Naive B cell (primary cell): ENCODE results near the gene PGM3. TPM values are rescaled to one million over a fixed set of nuclear protein-coding genes. Genes with fewer than 3 reads are reported as not detected.

Experiments used
- ATAC-seq, 2 donors: fragments of 150-1000 bp; cut with Tn5 transposase; 2 replicates each; pipeline ENCODE4 v1.10.0; 2021; ENCODE audit warnings: low read depth in 2 of 2, mild to moderate bottlenecking in 2 of 2, moderate library complexity in 2 of 2
- DNase-seq: peaks from one replicate; pipeline ENCODE4 v3.0.0; 2022
- H3K27ac Mint-ChIP-seq, 6 donors: one replicate each; pipeline ENCODE4 v1.8.0; 2020 to 2022; ENCODE audit warnings: mild to moderate bottlenecking in 6 of 6, mixed read lengths in 6 of 6, moderate library complexity in 5 of 6, inconsistent platforms in 2 of 6
- H3K27me3 Mint-ChIP-seq, 3 donors: one replicate each; pipeline ENCODE4 v1.8.0; 2021 to 2022; ENCODE audit warnings: mixed read lengths in 3 of 3, mild to moderate bottlenecking in 1 of 3
- H3K36me3 Mint-ChIP-seq, 2 donors: one replicate each; pipeline ENCODE4 v1.8.0; 2020 to 2022; ENCODE audit warnings: mixed read lengths in 2 of 2, inconsistent platforms in 1 of 2, mild to moderate bottlenecking in 1 of 2
- H3K4me1 Mint-ChIP-seq, 3 donors: one replicate each; pipeline ENCODE4 v1.8.0; 2020 to 2022; ENCODE audit warnings: mixed read lengths in 3 of 3, inconsistent platforms in 1 of 3, mild to moderate bottlenecking in 1 of 3, moderate library complexity in 1 of 3
- H3K4me3 Mint-ChIP-seq, 8 donors: one replicate each; pipeline ENCODE4 v1.8.0; 2020 to 2022; ENCODE audit warnings: mild to moderate bottlenecking in 8 of 8, mixed read lengths in 8 of 8, moderate library complexity in 8 of 8, inconsistent platforms in 2 of 8
- H3K9me3 Mint-ChIP-seq, 7 donors: one replicate each; pipeline ENCODE4 v1.8.0; 2020 to 2022; ENCODE audit warnings: mixed read lengths in 7 of 7, mild to moderate bottlenecking in 5 of 7, inconsistent platforms in 2 of 7, moderate library complexity in 1 of 7
- polyA plus RNA-seq, 6 donors: library from polyadenylated mRNA; unstranded; fragments of 300-500 nt; fragmentation: Illumina TruSeq; gene quantifications; one replicate each; pipeline ENCODE4 v1.2.3, GENCODE V29; 2021; ENCODE audit warnings: low read depth in 6 of 6

Gene PGM3
- polyA plus RNA-seq, 6 donors from 2014 or later: 8.0 to 12.6 (median 9.7) TPM

DNA sequence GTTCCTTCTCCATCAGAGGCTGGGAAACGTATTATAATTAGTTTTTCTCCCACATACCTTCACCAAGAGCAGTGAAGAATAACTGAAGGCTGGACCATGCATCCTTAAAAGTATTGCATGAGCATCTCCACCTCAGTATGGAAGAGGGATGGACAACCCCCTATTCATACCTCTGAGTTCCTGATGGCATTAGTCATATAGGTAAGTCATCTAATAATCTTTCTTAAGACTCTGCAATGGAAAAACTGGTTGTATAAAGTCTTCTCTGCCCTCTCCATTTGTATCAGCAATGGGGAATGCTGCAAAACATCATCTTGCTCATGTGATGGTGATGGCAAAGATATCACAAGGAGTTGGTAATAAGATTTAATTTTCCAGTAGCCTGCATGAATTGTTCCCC, 24.5 kb downstream of the PGM3 start:
- H3K4me1 Mint-ChIP-seq: no peaks in the 10 kb centered on the region
- DNase-seq (no peak), ATAC-seq (no peak)
- no peak overlapping the region for H3K4me3 Mint-ChIP-seq
- H3K27ac Mint-ChIP-seq: peak overlapping the region in 1 of 6 donors; percentile 56
- no peaks in the 10 kb centered on the region for H3K9me3 Mint-ChIP-seq
- no peaks in the 10 kb centered on the region for H3K27me3 Mint-ChIP-seq
- peaks cover 15 to 25% of the 10 kb centered on the region in 2 donors for H3K36me3 Mint-ChIP-seq

DNA sequence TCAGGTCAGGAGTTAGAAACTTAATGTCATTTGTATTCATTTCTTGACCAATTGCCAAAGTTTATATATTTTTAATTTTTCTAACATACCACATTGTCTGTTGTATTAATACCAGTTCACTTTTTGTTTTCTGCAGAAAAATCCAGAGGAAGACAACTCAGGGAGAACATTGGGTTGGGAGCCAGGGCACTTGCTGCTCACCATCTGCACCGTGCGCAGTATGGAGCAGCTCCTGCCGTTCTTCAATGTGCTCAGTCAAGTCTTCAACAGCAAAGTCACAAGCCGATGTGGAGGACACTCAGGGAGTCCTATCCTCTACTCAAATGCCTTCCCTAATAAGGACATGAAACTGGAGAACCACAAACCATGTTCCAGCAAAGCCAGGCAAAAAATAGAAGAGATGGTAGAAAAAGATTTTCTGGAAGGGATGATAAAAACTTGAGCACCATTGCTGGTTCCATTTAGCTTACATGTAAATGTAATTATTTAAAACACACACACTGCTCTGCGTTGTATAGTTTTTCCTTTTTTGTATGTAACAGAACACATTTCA, 25.3 kb downstream of the PGM3 start:
- DNase-seq (no peak), ATAC-seq (no peak)
- H3K4me1 Mint-ChIP-seq: no peaks in the 10 kb centered on the region
- H3K9me3 Mint-ChIP-seq: no peaks in the 10 kb centered on the region
- no peaks in the 10 kb centered on the region for H3K27me3 Mint-ChIP-seq
- peak overlapping the region in 1 of 6 donors; percentile 56 for H3K27ac Mint-ChIP-seq
- H3K4me3 Mint-ChIP-seq: no peak overlapping the region
- peaks cover 15 to 21% of the 10 kb centered on the region in 2 donors for H3K36me3 Mint-ChIP-seq

DNA sequence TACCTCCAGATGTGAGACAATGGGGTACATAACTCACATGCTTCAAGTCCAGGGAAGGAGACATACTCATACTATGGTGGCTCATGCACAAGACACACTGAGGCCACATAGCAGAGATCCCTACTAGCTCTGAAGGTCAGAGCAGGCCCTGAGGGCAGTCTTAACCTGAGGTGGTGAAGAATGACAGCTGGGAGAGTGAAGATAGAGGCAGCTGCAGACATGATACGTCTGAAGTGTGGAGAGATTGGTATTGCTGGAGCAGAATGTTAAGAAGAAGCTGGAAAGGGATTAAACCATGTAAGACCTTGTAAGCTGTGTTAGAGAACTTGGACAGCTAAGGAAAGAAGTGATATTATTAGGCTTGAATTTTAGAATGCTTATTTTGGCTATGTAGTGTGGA, 32.9 kb downstream of the PGM3 start:
- DNase-seq: no peak
- peak overlapping the region in 3 of 6 donors; percentile 46 to 53 (median 51) for H3K27ac Mint-ChIP-seq

DNA sequence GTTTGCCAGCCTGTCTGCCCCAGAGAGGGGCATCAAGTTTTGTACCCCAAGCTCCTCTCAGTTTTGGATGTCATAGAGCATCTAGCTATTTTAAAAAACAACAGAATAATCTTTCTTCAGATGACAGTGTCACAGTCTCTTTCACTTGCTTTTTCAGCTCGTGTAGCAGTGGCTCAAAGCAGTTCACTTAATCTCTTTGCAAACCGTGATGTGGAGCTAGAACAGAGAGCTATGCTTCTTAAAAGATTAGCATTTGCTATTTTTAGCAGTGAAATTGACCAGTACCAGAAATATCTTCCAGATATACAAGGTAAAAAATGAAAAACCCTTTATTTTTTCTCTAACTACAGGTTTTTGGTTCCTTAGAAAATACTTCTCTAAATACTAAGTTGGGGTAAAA, 37.3 kb downstream of the PGM3 start:
- H3K36me3 Mint-ChIP-seq: peaks cover 16 to 29% of the 10 kb centered on the region in 2 donors
- no peaks in the 10 kb centered on the region for H3K4me1 Mint-ChIP-seq
- DNase-seq: no peak
- peak overlapping the region in 1 of 6 donors; percentile 4 for H3K27ac Mint-ChIP-seq
- no peak for ATAC-seq
- no peaks in the 10 kb centered on the region for H3K27me3 Mint-ChIP-seq
- no peak overlapping the region for H3K4me3 Mint-ChIP-seq
- H3K9me3 Mint-ChIP-seq: no peaks in the 10 kb centered on the region

More for the DNA sequence above, 32.9 kb downstream of the PGM3 start:
- H3K27me3 Mint-ChIP-seq: no peaks in the 10 kb centered on the region
- H3K4me3 Mint-ChIP-seq: no peak overlapping the region
- H3K36me3 Mint-ChIP-seq: peaks cover 16 to 35% of the 10 kb centered on the region in 2 donors
- no peaks in the 10 kb centered on the region for H3K9me3 Mint-ChIP-seq
- ATAC-seq: no peak
- no peaks in the 10 kb centered on the region for H3K4me1 Mint-ChIP-seq

DNA sequence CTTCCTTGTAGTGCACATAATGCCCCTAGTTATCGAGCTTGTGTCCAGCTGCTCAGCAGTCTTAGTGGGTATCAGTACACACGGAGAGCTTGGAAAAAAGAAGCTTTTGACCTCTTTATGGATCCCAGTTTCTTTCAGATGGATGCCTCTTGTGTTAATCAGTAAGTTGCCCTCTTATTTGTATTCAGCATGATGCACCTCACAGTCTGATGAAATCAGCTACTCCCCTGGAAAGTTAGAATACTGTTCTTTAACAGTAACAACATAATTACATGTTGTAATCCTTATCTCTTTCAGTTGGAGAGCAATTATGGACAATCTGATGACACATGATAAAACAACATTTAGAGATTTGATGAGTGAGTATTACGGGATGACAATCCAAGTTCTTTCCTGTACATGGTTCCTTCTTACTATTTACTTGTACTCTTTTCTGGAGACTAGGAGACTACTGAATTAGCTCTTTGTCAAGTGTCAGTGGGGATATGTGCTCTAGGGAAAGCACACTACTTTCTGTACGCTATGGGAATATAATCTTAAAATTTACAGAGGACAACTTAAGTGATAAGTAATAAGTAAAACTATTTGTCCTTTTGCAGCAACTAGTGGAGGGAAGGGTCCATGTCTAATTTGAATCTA, 39.1 kb downstream of the PGM3 start:
- Mint-ChIP-seq H3K9me3 (no peaks in the 10 kb centered on the region), H3K27ac (no peak overlapping the region), H3K36me3 (peaks cover 7 to 17% of the 10 kb centered on the region in 2 donors), H3K4me1 (no peaks in the 10 kb centered on the region), H3K4me3 (no peak overlapping the region), H3K27me3 (no peaks in the 10 kb centered on the region)
- ATAC-seq (no peak), DNase-seq (no peak)

DNA sequence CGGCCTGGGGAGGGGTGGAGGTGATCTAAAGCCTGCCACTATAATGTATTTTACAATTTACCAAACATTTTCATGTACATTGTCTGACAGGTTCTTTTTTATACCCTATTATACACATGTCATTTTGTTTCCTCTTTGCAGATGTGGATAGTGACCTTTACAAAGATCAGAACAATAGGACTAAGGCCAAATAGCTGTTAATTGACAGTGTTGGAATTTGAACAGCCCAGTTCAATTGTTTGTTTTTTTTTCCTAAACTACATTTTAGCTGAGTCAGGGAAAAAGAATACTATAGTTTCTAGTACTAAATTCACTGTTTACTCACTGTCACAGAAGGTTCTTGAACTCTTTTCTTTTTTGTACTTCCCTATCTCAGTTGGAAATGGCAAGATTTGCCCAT, 40.2 kb downstream of the PGM3 start:
- no peak overlapping the region for H3K27ac Mint-ChIP-seq

DNA sequence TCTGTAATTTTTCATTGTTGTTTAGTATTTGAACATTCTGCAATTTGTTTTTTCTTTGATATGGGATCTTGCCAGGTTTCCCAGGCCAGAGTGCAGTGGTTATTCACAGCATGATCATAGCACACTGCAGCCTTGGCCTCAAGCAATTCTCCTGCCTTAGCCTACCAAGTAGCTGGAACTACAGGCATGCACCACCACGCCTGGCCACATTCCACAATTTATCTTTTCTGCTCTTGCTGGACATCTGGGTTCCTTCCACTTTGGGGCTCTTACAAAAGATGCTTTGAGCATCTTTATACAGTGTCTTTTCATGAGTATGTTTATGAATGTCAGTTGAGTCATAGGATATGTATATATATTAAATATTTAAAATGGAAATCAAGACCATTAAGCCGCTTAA, 42.0 kb downstream of the PGM3 start:
- Mint-ChIP-seq H3K36me3 (peaks cover 13 to 15% of the 10 kb centered on the region in 2 donors), H3K4me3 (no peak overlapping the region), H3K9me3 (no peaks in the 10 kb centered on the region), H3K27me3 (no peaks in the 10 kb centered on the region), H3K4me1 (no peaks in the 10 kb centered on the region), H3K27ac (no peak overlapping the region)
- DNase-seq (no peak), ATAC-seq (no peak)

More for the DNA sequence above, 40.2 kb downstream of the PGM3 start:
- Mint-ChIP-seq H3K27me3 (no peaks in the 10 kb centered on the region), H3K9me3 (no peaks in the 10 kb centered on the region), H3K4me3 (no peak overlapping the region), H3K4me1 (no peaks in the 10 kb centered on the region), H3K36me3 (peaks cover 13 to 16% of the 10 kb centered on the region in 2 donors)
- DNase-seq: no peak
- no peak for ATAC-seq

DNA sequence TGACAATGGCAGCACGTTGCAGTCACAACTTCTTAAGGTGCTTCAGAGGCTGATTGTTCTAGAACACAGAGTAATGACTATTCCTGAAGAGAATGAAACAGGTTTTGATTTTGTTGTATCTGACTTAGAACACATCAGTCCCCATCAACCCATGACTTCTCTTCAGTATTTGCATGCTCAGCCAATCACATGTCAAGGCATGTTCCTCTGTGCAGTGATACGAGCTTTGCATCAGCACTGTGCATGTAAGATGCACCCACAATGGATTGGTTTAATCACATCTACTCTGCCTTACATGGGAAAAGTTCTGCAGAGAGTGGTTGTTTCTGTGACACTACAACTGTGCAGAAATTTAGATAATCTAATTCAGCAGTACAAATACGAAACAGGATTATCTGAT, 54.3 kb downstream of the PGM3 start:
- Mint-ChIP-seq H3K9me3 (no peaks in the 10 kb centered on the region), H3K36me3 (peaks cover 19 to 25% of the 10 kb centered on the region in 2 donors), H3K4me1 (no peaks in the 10 kb centered on the region), H3K4me3 (no peak overlapping the region), H3K27ac (no peak overlapping the region), H3K27me3 (no peaks in the 10 kb centered on the region)
- ATAC-seq (no peak), DNase-seq (no peak)

DNA sequence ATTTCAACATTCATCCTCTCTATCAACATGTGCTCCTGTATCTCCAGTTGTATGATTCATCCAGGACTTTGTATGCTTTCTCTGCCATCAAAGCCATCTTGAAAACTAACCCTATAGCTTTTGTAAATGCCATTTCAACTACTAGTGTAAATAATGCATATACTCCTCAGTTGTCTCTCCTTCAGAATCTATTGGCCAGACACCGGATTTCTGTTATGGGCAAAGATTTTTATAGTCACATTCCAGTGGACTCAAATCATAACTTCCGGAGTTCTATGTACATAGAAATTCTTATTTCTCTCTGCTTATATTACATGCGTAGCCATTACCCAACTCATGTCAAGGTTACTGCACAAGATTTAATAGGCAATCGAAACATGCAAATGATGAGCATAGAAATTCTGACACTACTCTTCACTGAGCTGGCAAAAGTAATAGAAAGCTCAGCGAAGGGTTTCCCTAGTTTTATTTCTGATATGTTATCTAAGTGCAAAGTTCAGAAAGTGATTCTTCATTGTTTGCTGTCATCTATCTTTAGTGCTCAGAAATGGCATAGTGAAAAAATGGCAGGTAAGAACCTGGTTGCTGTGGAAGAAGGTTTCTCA, 54.8 kb downstream of the PGM3 start:
- no peak overlapping the region for H3K4me3 Mint-ChIP-seq
- peaks cover 14 to 20% of the 10 kb centered on the region in 2 donors for H3K36me3 Mint-ChIP-seq
- no peaks in the 10 kb centered on the region for H3K27me3 Mint-ChIP-seq
- H3K9me3 Mint-ChIP-seq: no peaks in the 10 kb centered on the region
- ATAC-seq: no peak
- DNase-seq: no peak
- no peak overlapping the region for H3K27ac Mint-ChIP-seq
- no peaks in the 10 kb centered on the region for H3K4me1 Mint-ChIP-seq

DNA sequence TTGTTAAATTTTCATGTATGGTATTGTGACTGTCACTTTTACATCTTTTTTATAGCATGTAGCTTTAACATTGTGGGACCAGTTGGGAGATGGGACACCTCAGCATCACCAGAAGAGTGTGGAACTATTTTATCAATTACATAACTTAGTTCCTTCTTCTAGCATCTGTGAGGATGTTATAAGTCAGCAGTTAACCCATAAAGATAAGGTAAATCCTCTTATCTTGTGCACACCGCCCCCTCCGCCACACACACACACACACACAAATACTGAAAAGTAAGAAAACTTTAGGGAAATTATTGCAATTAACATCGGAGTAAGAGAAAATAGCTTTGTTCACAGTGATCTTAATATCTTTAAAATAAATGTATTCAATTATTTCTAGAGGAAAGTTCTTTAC, 60.9 kb downstream of the PGM3 start:
- Mint-ChIP-seq H3K4me1 (no peaks in the 10 kb centered on the region), H3K27me3 (no peaks in the 10 kb centered on the region), H3K4me3 (no peak overlapping the region), H3K36me3 (peaks cover 10 to 28% of the 10 kb centered on the region in 2 donors), H3K9me3 (no peaks in the 10 kb centered on the region), H3K27ac (no peak overlapping the region)
- DNase-seq: no peak
- no peak for ATAC-seq

DNA sequence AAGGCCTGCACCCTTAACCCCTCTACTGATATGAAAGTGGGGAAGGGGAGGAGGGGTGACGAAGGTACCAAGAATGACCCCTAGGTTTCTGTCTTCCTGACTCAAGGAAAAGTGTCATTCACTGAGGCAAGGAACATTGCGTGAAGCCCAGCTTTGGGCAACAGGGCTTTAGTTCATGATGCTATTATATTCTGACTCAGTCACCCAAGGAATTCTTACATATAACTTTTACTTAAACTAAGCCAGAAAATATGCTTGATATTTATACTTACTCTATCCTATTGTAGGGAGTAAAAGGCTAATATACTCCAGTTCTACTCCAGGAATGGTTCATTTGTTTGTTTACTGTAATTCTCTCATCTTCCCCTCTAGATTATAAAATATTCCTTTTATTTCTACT, 65.1 kb downstream of the PGM3 start:
- no peak for ATAC-seq
- Mint-ChIP-seq H3K36me3 (peaks cover 34 to 47% of the 10 kb centered on the region in 2 donors), H3K27me3 (no peaks in the 10 kb centered on the region), H3K4me1 (peaks cover 0 to 5% (median 0%) of the 10 kb centered on the region in 3 donors), H3K27ac (peak overlapping the region in 1 of 6 donors; percentile 39), H3K4me3 (no peak overlapping the region), H3K9me3 (no peaks in the 10 kb centered on the region)
- no peak for DNase-seq

DNA sequence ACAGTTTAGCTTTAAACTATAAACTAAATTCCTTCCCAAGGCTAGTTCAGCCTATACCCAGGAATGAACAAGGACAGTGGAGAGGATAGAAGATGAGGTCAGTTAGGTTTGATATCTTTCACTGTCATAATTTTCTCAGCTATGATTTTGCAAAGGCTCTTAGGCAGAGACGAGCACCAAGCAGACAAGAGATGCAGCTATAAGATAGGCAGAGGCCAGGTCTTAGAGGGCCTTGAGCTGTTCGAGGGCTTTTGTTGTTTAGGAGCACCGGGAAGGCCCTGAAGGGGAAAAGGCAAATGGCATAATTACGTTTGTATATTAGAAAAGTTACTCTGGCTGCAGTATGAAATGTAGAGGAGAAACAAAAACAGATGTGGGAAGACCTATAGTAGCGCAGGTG, 65.8 kb downstream of the PGM3 start:
- H3K4me3 Mint-ChIP-seq: no peak overlapping the region
- no peaks in the 10 kb centered on the region for H3K27me3 Mint-ChIP-seq
- no peaks in the 10 kb centered on the region for H3K9me3 Mint-ChIP-seq
- peaks cover 0 to 5% (median 0%) of the 10 kb centered on the region in 3 donors for H3K4me1 Mint-ChIP-seq
- no peak for DNase-seq
- ATAC-seq: no peak
- no peak overlapping the region for H3K27ac Mint-ChIP-seq
- H3K36me3 Mint-ChIP-seq: peaks cover 34 to 47% of the 10 kb centered on the region in 2 donors

DNA sequence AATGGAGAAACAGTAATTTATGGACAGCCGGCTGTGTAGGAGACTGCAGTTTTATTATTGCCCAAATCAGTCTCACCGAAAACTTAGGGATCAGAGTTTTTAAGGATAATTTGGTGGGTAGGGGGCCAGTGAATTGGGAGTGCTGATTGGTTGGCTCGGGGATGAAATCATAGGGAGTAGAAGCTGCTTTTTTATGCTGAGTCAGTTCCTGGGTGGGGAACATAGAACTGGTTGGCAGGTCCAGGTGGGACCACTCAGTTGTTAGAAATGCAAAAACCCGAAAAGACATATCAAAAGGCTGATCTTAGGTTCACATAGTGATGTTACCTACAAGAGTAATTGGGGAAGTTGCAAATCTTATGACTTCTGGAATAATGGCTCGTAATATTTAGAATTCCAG, 66.3 kb downstream of the PGM3 start:
- Mint-ChIP-seq H3K27me3 (no peaks in the 10 kb centered on the region), H3K4me1 (peaks cover 0 to 5% (median 0%) of the 10 kb centered on the region in 3 donors), H3K36me3 (peaks cover 34 to 43% of the 10 kb centered on the region in 2 donors), H3K4me3 (no peak overlapping the region), H3K27ac (peak overlapping the region in 2 of 6 donors; percentile 26 to 61), H3K9me3 (no peaks in the 10 kb centered on the region)
- DNase-seq (no peak), ATAC-seq (no peak)

DNA sequence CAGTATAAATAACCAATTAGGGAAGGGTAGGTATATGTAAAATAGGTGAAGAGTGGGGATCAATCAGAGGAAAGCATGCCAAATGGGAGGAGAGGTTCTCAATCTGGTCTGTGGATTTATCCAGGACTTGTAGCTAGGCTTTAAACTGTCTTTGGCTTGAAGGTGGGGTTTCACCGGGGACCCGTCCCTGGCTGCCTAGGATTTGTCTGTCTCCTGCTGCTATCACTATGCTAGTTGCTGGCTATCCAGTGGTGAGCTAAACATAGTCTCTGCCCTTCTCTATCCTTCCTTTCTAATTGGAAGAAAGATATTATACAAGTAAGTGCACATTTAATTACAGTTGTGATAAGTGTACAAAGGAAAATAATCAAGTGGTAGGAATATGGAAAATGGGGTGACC, 66.8 kb downstream of the PGM3 start:
- no peak for DNase-seq
- peaks cover 34 to 43% of the 10 kb centered on the region in 2 donors for H3K36me3 Mint-ChIP-seq
- ATAC-seq: no peak
- H3K27ac Mint-ChIP-seq: no peak overlapping the region
- no peaks in the 10 kb centered on the region for H3K27me3 Mint-ChIP-seq
- H3K4me3 Mint-ChIP-seq: no peak overlapping the region
- H3K9me3 Mint-ChIP-seq: no peaks in the 10 kb centered on the region
- H3K4me1 Mint-ChIP-seq: peaks cover 0 to 5% (median 0%) of the 10 kb centered on the region in 3 donors
